Activated CD4-positive, alpha-beta T cell treated with anti-CD3 and anti-CD28 coated beads for 1 hour (primary cell): ENCODE measurements around the gene TPRN.

Experiments used
- DNase-seq: peaks from one replicate; pipeline ENCODE4 v3.0.0-alpha.2; 2020

The TPRN gene

GRCh38 chr9:137205126-137206069 lies 4.9 kb upstream of the TPRN start, which contains the start of the genes NDOR1 and TMEM203:
Gene NDOR1, plus strand, starts transcription at chr9:137205700. Its CDS starts 78 bp downstream, at chr9:137205778.
Gene TMEM203, minus strand, starts transcription at chr9:137205648. Its CDS starts 234 bp downstream, at chr9:137205414.
- DNase-seq: peak; percentile 89

GRCh38 chr9:137204731-137205125 lies 4.2 kb upstream of the TPRN start:
- DNase-seq: no peak

- no peak for DNase-seq
Measured at GRCh38 chr9:137202966-137203365, 2.4 kb upstream of the TPRN start.

- no peak for DNase-seq
Measured at GRCh38 chr9:137201205-137201868, 796 bp upstream of the TPRN start.

GRCh38 chr9:137199411-137200121 lies 975 bp downstream of the TPRN start:
- DNase-seq: no peak

GRCh38 chr9:137198902-137199283 lies 1.6 kb downstream of the TPRN start:
- DNase-seq: no peak

- no peak for DNase-seq
Measured at GRCh38 chr9:137198051-137198901, 2.3 kb downstream of the TPRN start.

- DNase-seq: no peak
Measured at GRCh38 chr9:137195525-137196220, 4.9 kb downstream of the TPRN start.

- no peak for DNase-seq
Measured at GRCh38 chr9:137194909-137195308, 5.6 kb downstream of the TPRN start.

GRCh38 chr9:137194388-137194787 lies 6.2 kb downstream of the TPRN start:
- no peak for DNase-seq

GRCh38 chr9:137193771-137194170 lies 6.8 kb downstream of the TPRN start:
- no peak for DNase-seq

- no peak for DNase-seq
Measured at GRCh38 chr9:137192859-137193258, 7.7 kb downstream of the TPRN start.

- DNase-seq: no peak
Measured at GRCh38 chr9:137192448-137192780, 8.1 kb downstream of the TPRN start.

GRCh38 chr9:137191691-137192447 lies 8.7 kb downstream of the TPRN start:
- DNase-seq: no peak

GRCh38 chr9:137191245-137191644 lies 9.3 kb downstream of the TPRN start:
- no peak for DNase-seq

- no peak for DNase-seq
Measured at GRCh38 chr9:137190315-137190856, 10.2 kb downstream of the TPRN start.

GRCh38 chr9:137189297-137190295 lies 10.9 kb downstream of the TPRN start:
- DNase-seq: no peak

- peak; percentile 92 for DNase-seq
Measured at GRCh38 chr9:137188490-137189296, 11.8 kb downstream of the TPRN start, which contains the start of the genes ANAPC2 and SSNA1. Gene ANAPC2, minus strand, starts transcription at chr9:137188560. Its CDS starts 28 bp downstream, at chr9:137188532. Gene SSNA1, plus strand, starts transcription at chr9:137188676. Its CDS starts 51 bp downstream, at chr9:137188727.
